H9 (cell line): Measurements from ENCODE around the gene NBEA. TPM values are rescaled to one million over a fixed set of nuclear protein-coding genes. Genes with fewer than 3 reads are reported as not detected.
"Not testable (repeated sequence)": the region's sequence is repeated elsewhere in the genome, so short reads cannot be mapped to it uniquely, and the experiment has no call there.

Source experiments
- DNase-seq: peaks from one replicate; pipeline ENCODE4 v3.0.0-alpha.2; 2017
- H2AFZ ChIP-seq: one replicate; pipeline ENCODE4 v1.6.1; 2013; ENCODE audit warnings: mild to moderate bottlenecking, low read length, control low read depth, moderate library complexity
- H2AK5ac ChIP-seq: 2 replicates; pipeline ENCODE4 v1.6.1; 2013; ENCODE audit warnings: low read length, control low read depth, mixed read lengths; ENCODE audit not compliant: insufficient read length
- H2BK120ac ChIP-seq: one replicate; pipeline ENCODE4 v1.6.1; 2013; ENCODE audit warnings: low read depth, mild to moderate bottlenecking, low read length, control low read depth, inconsistent platforms; ENCODE audit not compliant: poor library complexity, severe bottlenecking
- H2BK12ac ChIP-seq: 2 replicates; pipeline ENCODE4 v1.6.1; 2013; ENCODE audit warnings: low read length, control low read depth, mixed read lengths, low read depth; ENCODE audit not compliant: insufficient read length
- H2BK15ac ChIP-seq: 2 replicates; pipeline ENCODE4 v1.6.1; 2013; ENCODE audit warnings: low read depth, low read length, control low read depth
- H2BK20ac ChIP-seq: one replicate; pipeline ENCODE4 v1.6.1; 2013; ENCODE audit warnings: low read depth, mild to moderate bottlenecking, low read length, control low read depth, inconsistent platforms; ENCODE audit not compliant: poor library complexity, severe bottlenecking
- H2BK5ac ChIP-seq: 2 replicates; pipeline ENCODE4 v1.6.1; 2013; ENCODE audit warnings: low read length, control low read depth, mixed read lengths; ENCODE audit not compliant: insufficient read length
- H3K14ac ChIP-seq: 2 replicates; pipeline ENCODE4 v1.6.1; 2013; ENCODE audit warnings: low read length, control low read depth; ENCODE audit not compliant: insufficient read depth
- H3K18ac ChIP-seq: 2 replicates; pipeline ENCODE4 v1.6.1; 2013; ENCODE audit warnings: low read depth, mild to moderate bottlenecking, mixed read lengths, low read length, control low read depth; ENCODE audit not compliant: insufficient read length
- H3K23ac ChIP-seq: 2 replicates; pipeline ENCODE4 v1.6.1; 2013; ENCODE audit warnings: low read length, control low read depth, mixed read lengths, low read depth; ENCODE audit not compliant: insufficient read length
- H3K23me2 ChIP-seq: 2 replicates; pipeline ENCODE4 v1.6.1; 2013; ENCODE audit warnings: low read depth, mild to moderate bottlenecking, mixed read lengths, low read length, control low read depth; ENCODE audit not compliant: insufficient read length, poor library complexity, severe bottlenecking
- H3K27ac ChIP-seq: 2 replicates; pipeline ENCODE4 v1.5.1; 2013; ENCODE audit warnings: low read length, control low read depth, mixed read lengths, low read depth; ENCODE audit not compliant: insufficient read length
- H3K27me3 ChIP-seq: 2 replicates; pipeline ENCODE4 v1.6.1; 2013; ENCODE audit warnings: low read length, control low read depth, inconsistent platforms; ENCODE audit not compliant: insufficient read depth
- H3K4ac ChIP-seq: 2 replicates; pipeline ENCODE4 v1.6.1; 2013; ENCODE audit warnings: low read depth, mild to moderate bottlenecking, control low read depth, inconsistent platforms, low read length, moderate library complexity
- H3K4me1 ChIP-seq: 2 replicates; pipeline ENCODE4 v1.6.1; 2013; ENCODE audit warnings: low read length, control low read depth, inconsistent platforms; ENCODE audit not compliant: insufficient read depth
- H3K4me2 ChIP-seq: 2 replicates; pipeline ENCODE4 v1.6.1; 2013; ENCODE audit warnings: low read length, control low read depth, mixed read lengths; ENCODE audit not compliant: insufficient read length, insufficient read depth
- H3K56ac ChIP-seq: 2 replicates; pipeline ENCODE4 v1.6.1; 2013; ENCODE audit warnings: low read depth, mild to moderate bottlenecking, mixed read lengths, low read length, control low read depth; ENCODE audit not compliant: insufficient read length
- H3K79me1 ChIP-seq: 2 replicates; pipeline ENCODE4 v1.6.1; 2013; ENCODE audit warnings: low read depth, mild to moderate bottlenecking, moderate library complexity, low read length, control low read depth, inconsistent platforms; ENCODE audit not compliant: insufficient read depth, poor library complexity, severe bottlenecking
- H3K79me2 ChIP-seq: 2 replicates; pipeline ENCODE4 v1.6.1; 2013; ENCODE audit warnings: low read length, control low read depth, inconsistent platforms; ENCODE audit not compliant: insufficient read depth
- H3K9ac ChIP-seq: 2 replicates; pipeline ENCODE4 v1.6.1; 2013; ENCODE audit warnings: low read length, control low read depth, mixed read lengths; ENCODE audit not compliant: insufficient read length; ENCODE audit errors: extremely low read depth
- H3K9me3 ChIP-seq: one replicate; pipeline ENCODE4 v1.6.1; 2013; ENCODE audit warnings: low read depth, low read length, inconsistent platforms; ENCODE audit not compliant: control insufficient read depth
- H3T11ph ChIP-seq: one replicate; pipeline ENCODE4 v1.6.1; 2013; ENCODE audit warnings: mild to moderate bottlenecking, low read length, control low read depth, inconsistent platforms
- H4K20me1 ChIP-seq: one replicate; pipeline ENCODE4 v1.6.1; 2013; ENCODE audit not compliant: control insufficient read depth, insufficient read length, insufficient read depth
- H4K5ac ChIP-seq: 2 replicates; pipeline ENCODE4 v1.6.1; 2013; ENCODE audit warnings: low read depth, mild to moderate bottlenecking, mixed read lengths, low read length, control low read depth; ENCODE audit not compliant: insufficient read length
- H4K8ac ChIP-seq: replicated peaks from 2 replicates; pipeline ENCODE4 v1.6.1; 2013; ENCODE audit warnings: low read length, control low read depth, mixed read lengths, low read depth; ENCODE audit not compliant: insufficient read length
- H4K91ac ChIP-seq: 2 replicates; pipeline ENCODE4 v1.6.1; 2013; ENCODE audit warnings: low read depth, mild to moderate bottlenecking, moderate library complexity, mixed read lengths, low read length, control low read depth; ENCODE audit not compliant: insufficient read length
- H3K27ac Mint-ChIP-seq, 3 experiments: 2 replicates in 2 of 3; 3 replicates in 1 of 3; pipeline ENCODE4 v1.8.0; 2020 to 2021; ENCODE audit warnings: mixed read lengths in 3 of 3, mild to moderate bottlenecking in 1 of 3, moderate library complexity in 1 of 3
- H3K27me3 Mint-ChIP-seq: 2 replicates; pipeline ENCODE4 v1.8.0; 2021; ENCODE audit warnings: low read depth, mild to moderate bottlenecking, moderate library complexity, mixed read lengths
- H3K36me3 Mint-ChIP-seq, 3 experiments: 2 replicates in 2 of 3; 3 replicates in 1 of 3; pipeline ENCODE4 v1.8.0; 2020 to 2021; ENCODE audit warnings: low read depth in 3 of 3, mixed read lengths in 3 of 3; ENCODE audit not compliant: insufficient read depth in 1 of 3
- H3K4me1 Mint-ChIP-seq, 2 experiments: 2 replicates each; pipeline ENCODE4 v1.8.0; 2020; ENCODE audit warnings: mixed read lengths in 2 of 2
- H3K4me3 Mint-ChIP-seq, 2 experiments: 2 replicates in 1 of 2; 3 replicates in 1 of 2; pipeline ENCODE4 v1.8.0; 2020 to 2021; ENCODE audit warnings: mild to moderate bottlenecking in 2 of 2, mixed read lengths in 2 of 2, moderate library complexity in 1 of 2
- H3K9me3 Mint-ChIP-seq, 2 experiments: 2 replicates in 1 of 2; 3 replicates in 1 of 2; pipeline ENCODE4 v1.8.0; 2020; ENCODE audit warnings: mild to moderate bottlenecking in 2 of 2, mixed read lengths in 2 of 2, moderate library complexity in 1 of 2
- CTCF ChIP-seq: fragments of 200-600 bp; sonication (generic); conservative IDR thresholded peaks from 3 replicates; pipeline ENCODE4 v1.8.0; 2021; ENCODE audit warnings: antibody characterized with exemption, mild to moderate bottlenecking
- WGBS: extraction: QIAGEN DNeasy Blood & Tissue Kit; methylation state at CpG from one replicate; pipeline ENCODE4 v1.1.7; 2013; ENCODE audit warnings: missing lambda C conversion rate, low lambda C conversion rate, mixed read lengths; ENCODE audit not compliant: insufficient read length; ENCODE audit errors: extremely low coverage; 5-methylcytosine and 5-hydroxymethylcytosine counted together
- total RNA-seq: library from RNA; stranded (reverse); gene quantifications from 2 replicates; pipeline ENCODE4 v1.2.1, GENCODE V29; 2021

NBEA gene
- total RNA-seq, 1 experiment from 2014 or later: 17.3 TPM

- Histone ChIP-seq H3K4me2 (no peak overlapping the region), H3K14ac (no peak overlapping the region), H3K18ac (no peak overlapping the region), H3K9me3 (no peaks in the 10 kb centered on the region), H4K20me1 (no peaks in the 10 kb centered on the region), H3K23me2 (no peaks in the 10 kb centered on the region), H2BK15ac (no peak overlapping the region), H3K27ac (no peak overlapping the region), H3K79me2 (no peaks in the 10 kb centered on the region), H2BK120ac (no peak overlapping the region), H2BK20ac (no peak overlapping the region), H2AFZ (no peak overlapping the region), H3K27me3 (no peaks in the 10 kb centered on the region), H3K4ac (no peak overlapping the region), H3K79me1 (no peaks in the 10 kb centered on the region), H3K56ac (no peak overlapping the region), H4K8ac (no peak overlapping the region), H3K4me1 (no peaks in the 10 kb centered on the region), H3K9ac (no peak overlapping the region), H2BK12ac (no peak overlapping the region), H4K5ac (no peak overlapping the region), H4K91ac (no peak overlapping the region), H2BK5ac (no peak overlapping the region), H3T11ph (no peak overlapping the region), H2AK5ac (no peak overlapping the region), H3K23ac (no peak overlapping the region)
- H3K27ac Mint-ChIP-seq: no peak overlapping the region
- no peaks in the 10 kb centered on the region for H3K27me3 Mint-ChIP-seq
- no peak for TF ChIP-seq CTCF
- no peaks in the 10 kb centered on the region for H3K9me3 Mint-ChIP-seq
- DNase-seq: no peak
- no CpG with 5 or more reads among the region's 1 CpG for WGBS
- H3K36me3 Mint-ChIP-seq: peaks cover 4 to 5% (median 5%) of the 10 kb centered on the region in 3 experiments; a peak in 6 of 7 replicates
- H3K4me1 Mint-ChIP-seq: peaks cover 3% of the 10 kb centered on the region in 2 experiments; a peak in 3 of 4 replicates
- H3K4me3 Mint-ChIP-seq: no peak overlapping the region
Measured at GRCh38 chr13:35093356-35093755, 151.3 kb downstream of the NBEA start.

- not testable (repeated sequence) for H3K27me3 Mint-ChIP-seq
Measured at GRCh38 chr13:35106771-35107170, 164.7 kb downstream of the NBEA start.

More at GRCh38 chr13:35106771-35107170, 164.7 kb downstream of the NBEA start:
- not testable (repeated sequence) for H2BK20ac ChIP-seq, H3K36me3 Mint-ChIP-seq, H3K4me3 Mint-ChIP-seq, H3K4me1 Mint-ChIP-seq, H2BK120ac ChIP-seq, DNase-seq, H3K4me2 ChIP-seq, H3K9me3 ChIP-seq, H2BK5ac ChIP-seq, H2BK15ac ChIP-seq, H3K27ac Mint-ChIP-seq, H2BK12ac ChIP-seq, H3T11ph ChIP-seq, H3K56ac ChIP-seq, H3K79me1 ChIP-seq, H4K8ac ChIP-seq, H3K27me3 ChIP-seq, H3K18ac ChIP-seq, H4K20me1 ChIP-seq, H3K4ac ChIP-seq, H4K91ac ChIP-seq, H3K4me1 ChIP-seq, H3K23ac ChIP-seq, H3K9ac ChIP-seq, H3K27ac ChIP-seq, H2AFZ ChIP-seq, H3K9me3 Mint-ChIP-seq, H3K23me2 ChIP-seq, H4K5ac ChIP-seq, H3K79me2 ChIP-seq, H2AK5ac ChIP-seq, H3K14ac ChIP-seq
